HCT116 (cell line): ENCODE data around the gene MAP9. TPM values are rescaled to one million over a fixed set of nuclear protein-coding genes. Genes with fewer than 3 reads are reported as not detected.

Experiments used
- ATAC-seq: fragments of 200-7000 bp; cut with Tn5 transposase; 2 replicates; pipeline ENCODE4 v1.9.1; 2020; ENCODE audit warnings: mild to moderate bottlenecking, moderate library complexity
- BruUV-seq: library from RNA; stranded (reverse); fragments of 400-500 nt; replicated peaks from 2 replicates; lab custom pipeline; 2021; lab: Mats Ljungman, UMichigan
- CTCF ChIA-PET: fragments of 300-600 bp; sonication (Branson Sonifier 250); formaldehyde crosslinking; loops from one replicate; lab custom pipeline; 2021; ENCODE audit warnings: antibody characterized with exemption; lab: Charles Lee
- POLR2A ChIA-PET: fragments of 300-600, 350-600 bp; sonication (Branson Sonifier 250); formaldehyde crosslinking; loops from one replicate; lab custom pipeline; 2021; ENCODE audit warnings: antibody characterized with exemption; lab: Charles Lee
- RAD21 ChIA-PET, 2 experiments: fragments of 300-600 bp; sonication (Branson Sonifier 250); formaldehyde crosslinking; loops; one replicate each; lab custom pipeline; 2023; ENCODE audit warnings: low total read pairs in 2 of 2; ENCODE audit not compliant: uncharacterized antibody in 2 of 2, unreplicated experiment in 2 of 2, low non-redundant PET in 1 of 2; lab: Charles Lee
- DNase-seq: peaks from one replicate; pipeline ENCODE4 v3.0.0-alpha.2; 2010; ENCODE audit warnings: low read depth, low spot score
- H2AFZ ChIP-seq: fragments of 200-600 bp; shearing (Covaris generic), sonication (generic); 2 replicates; pipeline ENCODE4 v1.6.1; 2017; ENCODE audit warnings: low read depth, mixed run types, mixed read lengths, antibody characterized with exemption, low read length; ENCODE audit not compliant: poor library complexity, severe bottlenecking
- H3K27ac ChIP-seq: 2 replicates; pipeline ENCODE4 v1.5.1; 2012; ENCODE audit warnings: low read depth, low read length
- H3K27me3 ChIP-seq: fragments of 200-600 bp; sonication (generic); 2 replicates; pipeline ENCODE4 v1.6.1; 2016; ENCODE audit warnings: mixed run types, low read length, mixed read lengths; ENCODE audit not compliant: insufficient read depth
- H3K36me3 ChIP-seq, 2 experiments: fragments of 200-500 bp in 1 of 2; fragments of 200-600 bp in 1 of 2; sonication (Bioruptor generic) in 1 of 2; sonication (generic) in 1 of 2; 2 replicates each; pipeline versions ENCODE4 v1.5.1 to v1.6.1; 2014 to 2016; ENCODE audit warnings: low read length in 2 of 2, inconsistent platforms in 1 of 2, mixed read lengths in 1 of 2, mixed run types in 1 of 2; ENCODE audit not compliant: insufficient read depth in 2 of 2, control insufficient read depth in 1 of 2
- H3K4me1 ChIP-seq, 2 experiments: fragments of 200-600 bp in 1 of 2; sonication (generic) in 1 of 2; 2 replicates each; pipeline versions ENCODE4 v1.5.1 to v1.6.1; 2012 to 2017; ENCODE audit warnings: low read length in 2 of 2, inconsistent platforms in 1 of 2, mild to moderate bottlenecking in 1 of 2, mixed read lengths in 1 of 2, mixed run types in 1 of 2, moderate library complexity in 1 of 2; ENCODE audit not compliant: insufficient read depth in 2 of 2, control insufficient read depth in 1 of 2
- H3K4me2 ChIP-seq: fragments of 200-600 bp; sonication (generic); 2 replicates; pipeline ENCODE4 v1.6.1; 2017; ENCODE audit warnings: mixed run types, low read length, mixed read lengths
- H3K4me3 ChIP-seq, 2 experiments: fragments of 200-600 bp in 1 of 2; sonication (generic) in 1 of 2; replicated peaks in 1 of 2; 2 replicates each; pipeline ENCODE4 v1.5.1; 2011 to 2016; ENCODE audit warnings: low read length in 2 of 2, control low read depth in 1 of 2, low read depth in 1 of 2, mild to moderate bottlenecking in 1 of 2, mixed read lengths in 1 of 2, mixed run types in 1 of 2
- H3K79me2 ChIP-seq: fragments of 200-600 bp; sonication (generic); 2 replicates; pipeline ENCODE4 v1.6.1; 2017; ENCODE audit warnings: mild to moderate bottlenecking, mixed run types, low read length, moderate library complexity, mixed read lengths; ENCODE audit not compliant: insufficient read depth
- H3K9ac ChIP-seq: fragments of 200-600 bp; sonication (generic); 2 replicates; pipeline ENCODE4 v1.6.1; 2016; ENCODE audit warnings: low read length, mixed read lengths
- H3K9me2 ChIP-seq: fragments of 200-600 bp; sonication (generic), shearing (Covaris generic); 2 replicates; pipeline ENCODE4 v1.6.1; 2017; ENCODE audit warnings: mixed run types, mild to moderate bottlenecking, moderate library complexity; ENCODE audit not compliant: insufficient read depth
- H3K9me3 ChIP-seq, 2 experiments: fragments of 200-500 bp in 1 of 2; fragments of 200-600 bp in 1 of 2; sonication (Bioruptor generic) in 1 of 2; sonication (generic) in 1 of 2; 2 replicates each; pipeline ENCODE4 v1.6.1; 2014 to 2017; ENCODE audit warnings: low read length in 2 of 2, mixed read lengths in 2 of 2, inconsistent platforms in 1 of 2, low read depth in 1 of 2, mild to moderate bottlenecking in 1 of 2, mixed run types in 1 of 2, moderate library complexity in 1 of 2; ENCODE audit not compliant: control insufficient read depth in 1 of 2, insufficient read depth in 1 of 2
- H4K20me1 ChIP-seq: fragments of 200-600 bp; sonication (generic), shearing (Covaris generic); 2 replicates; pipeline ENCODE4 v1.6.1; 2017; ENCODE audit warnings: mixed run types, mild to moderate bottlenecking, moderate library complexity; ENCODE audit not compliant: insufficient read depth
- CEBPB ChIP-seq: IDR thresholded peaks from 2 replicates; pipeline ENCODE4 v1.6.1; 2012; ENCODE audit warnings: low read depth
- EZH2 ChIP-seq: fragments of 200-600 bp; sonication (generic); IDR thresholded peaks from 2 replicates; pipeline ENCODE4 v1.6.1; 2017; ENCODE audit warnings: antibody characterized with exemption, mixed run types
- SIN3A ChIP-seq: IDR thresholded peaks from 2 replicates; pipeline ENCODE4 v1.6.1; 2012; ENCODE audit warnings: low read depth
- YY1 ChIP-seq: IDR thresholded peaks from 2 replicates; pipeline ENCODE4 v1.6.1; 2011; ENCODE audit warnings: low read length, low read depth, moderate library complexity, mild to moderate bottlenecking; ENCODE audit not compliant: insufficient replicate concordance; ENCODE audit errors: extremely low read depth
- intact Hi-C: fragments of 100-400 bp; cut with micrococcal nuclease; formaldehyde crosslinking; loops from 2 replicates; pipeline ENCODE4 v1.10.0; 2022
- total RNA-seq: library from RNA; stranded (reverse); gene quantifications from one replicate; pipeline ENCODE4 v1.2.1, GENCODE V29; 2021; ENCODE audit not compliant: unreplicated experiment
- TF ChIP-seq, protein P1 (sequence below): IDR thresholded peaks from 2 replicates; pipeline ENCODE4 v1.6.1; 2011; ENCODE audit warnings: mild to moderate bottlenecking, low read length, moderate library complexity; ENCODE audit not compliant: insufficient replicate concordance; ENCODE audit errors: extremely low read depth

Gene MAP9
- total RNA-seq, 1 experiment from 2014 or later: 0.32 TPM

DNA sequence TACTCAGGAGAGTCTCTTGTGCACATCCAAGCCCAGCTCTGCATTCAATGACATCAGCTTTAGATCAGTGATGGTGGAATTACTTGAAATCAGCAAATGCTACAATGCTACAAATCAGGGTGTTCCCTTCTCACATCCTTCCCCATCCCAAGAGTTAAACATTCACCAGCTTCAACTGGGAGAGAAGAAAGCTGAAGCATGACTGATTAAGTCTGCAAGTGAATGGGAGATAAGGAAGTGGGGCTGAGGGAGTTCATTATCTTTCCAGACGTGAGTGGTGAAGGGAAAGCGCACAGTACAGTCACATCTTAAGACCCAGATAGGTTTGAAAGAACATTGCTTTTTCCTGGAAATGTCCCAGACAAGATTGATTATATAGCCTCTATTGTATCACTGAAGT is 26.2 kb upstream of the MAP9 start (continued):
- TF ChIP-seq, protein P1, sequence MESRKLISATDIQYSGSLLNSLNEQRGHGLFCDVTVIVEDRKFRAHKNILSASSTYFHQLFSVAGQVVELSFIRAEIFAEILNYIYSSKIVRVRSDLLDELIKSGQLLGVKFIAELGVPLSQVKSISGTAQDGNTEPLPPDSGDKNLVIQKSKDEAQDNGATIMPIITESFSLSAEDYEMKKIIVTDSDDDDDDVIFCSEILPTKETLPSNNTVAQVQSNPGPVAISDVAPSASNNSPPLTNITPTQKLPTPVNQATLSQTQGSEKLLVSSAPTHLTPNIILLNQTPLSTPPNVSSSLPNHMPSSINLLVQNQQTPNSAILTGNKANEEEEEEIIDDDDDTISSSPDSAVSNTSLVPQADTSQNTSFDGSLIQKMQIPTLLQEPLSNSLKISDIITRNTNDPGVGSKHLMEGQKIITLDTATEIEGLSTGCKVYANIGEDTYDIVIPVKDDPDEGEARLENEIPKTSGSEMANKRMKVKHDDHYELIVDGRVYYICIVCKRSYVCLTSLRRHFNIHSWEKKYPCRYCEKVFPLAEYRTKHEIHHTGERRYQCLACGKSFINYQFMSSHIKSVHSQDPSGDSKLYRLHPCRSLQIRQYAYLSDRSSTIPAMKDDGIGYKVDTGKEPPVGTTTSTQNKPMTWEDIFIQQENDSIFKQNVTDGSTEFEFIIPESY: no peak
- TF ChIP-seq CEBPB: no peak

DNA sequence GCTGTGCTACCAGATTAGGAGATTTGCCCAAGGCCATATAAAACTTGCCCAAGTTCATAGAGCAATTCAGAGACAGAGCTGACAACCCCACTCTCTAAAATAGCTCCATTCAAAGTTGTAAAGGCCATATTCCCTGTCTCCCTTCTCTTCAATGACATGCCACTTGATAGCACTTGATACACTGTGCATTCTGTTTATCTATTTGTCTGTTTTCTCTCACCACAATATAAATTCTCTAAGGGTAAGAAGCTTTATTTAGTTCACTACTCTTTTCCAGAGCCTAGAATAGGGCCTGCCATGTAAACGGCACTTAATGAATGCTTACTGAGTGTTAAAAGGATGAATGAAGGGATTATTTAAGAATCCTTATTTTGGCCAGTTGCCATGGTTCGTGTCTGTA is 24.1 kb upstream of the MAP9 start:
- Histone ChIP-seq H4K20me1 (no peaks in the 10 kb centered on the region), H3K36me3 (no peaks in the 10 kb centered on the region), H3K27ac (no peak overlapping the region), H3K9me2 (no peaks in the 10 kb centered on the region), H3K4me2 (no peak overlapping the region), H3K27me3 (no peaks in the 10 kb centered on the region), H3K4me3 (no peak overlapping the region), H3K79me2 (no peaks in the 10 kb centered on the region), H3K4me1 (no peaks in the 10 kb centered on the region), H2AFZ (no peak overlapping the region), H3K9ac (no peak overlapping the region), H3K9me3 (no peaks in the 10 kb centered on the region)
- RAD21 ChIA-PET: no interaction called here
- ATAC-seq (no peak), DNase-seq (no peak)
- BruUV-seq: no TSS peak
- intact Hi-C loops: no loop called here
- CTCF ChIA-PET: no interaction called here
- POLR2A ChIA-PET: no interaction called here
- TF ChIP-seq SIN3A (no peak), EZH2 (no peak), YY1 (no peak)
